SU-DHL-6 (cell line): ENCODE results near the gene PARD6G.

Experiments used
- H2AFZ ChIP-seq: fragments of 200-600 bp; sonication (generic); 2 replicates; pipeline ENCODE4 v1.6.1; 2014; ENCODE audit warnings: low read depth, mild to moderate bottlenecking, moderate library complexity, mixed read lengths, antibody characterized with exemption, low read length; ENCODE audit not compliant: severe bottlenecking
- H3F3A ChIP-seq: fragments of 200-600 bp; shearing (Covaris generic); 2 replicates; pipeline ENCODE4 v1.6.0; 2016; ENCODE audit warnings: antibody characterized with exemption, mild to moderate bottlenecking; ENCODE audit not compliant: insufficient read depth
- H3K27ac ChIP-seq: fragments of 200-600 bp; sonication (generic); 2 replicates; pipeline ENCODE4 v1.5.1; 2016; ENCODE audit warnings: low read depth, mild to moderate bottlenecking, low read length, moderate library complexity, mixed read lengths
- H3K27me3 ChIP-seq: fragments of 200-600 bp; sonication (generic), shearing (Covaris generic); 2 replicates; pipeline ENCODE4 v1.6.0; 2014; ENCODE audit warnings: mild to moderate bottlenecking, low read length
- H3K36me3 ChIP-seq: fragments of 200-600 bp; sonication (generic); 2 replicates; pipeline ENCODE4 v1.6.1; 2014; ENCODE audit warnings: mild to moderate bottlenecking, low read length, mixed read lengths
- H3K4me2 ChIP-seq: fragments of 300-600, 200-600 bp; shearing (Covaris generic), sonication (generic); 2 replicates; pipeline ENCODE4 v1.6.0; 2014; ENCODE audit warnings: low read length, low read depth, mild to moderate bottlenecking; ENCODE audit not compliant: poor library complexity, severe bottlenecking
- H3K4me3 ChIP-seq: fragments of 200-600 bp; sonication (generic); 2 replicates; pipeline ENCODE4 v1.5.1; 2014; ENCODE audit warnings: antibody characterized with exemption, low read length, mild to moderate bottlenecking, mixed read lengths; ENCODE audit not compliant: insufficient read depth, poor library complexity, severe bottlenecking
- H3K79me2 ChIP-seq: fragments of 200-600 bp; sonication (generic); 2 replicates; pipeline ENCODE4 v1.6.1; 2014; ENCODE audit warnings: mild to moderate bottlenecking, low read length, moderate library complexity; ENCODE audit not compliant: insufficient read depth
- H3K9ac ChIP-seq: fragments of 200-600 bp; sonication (generic); 2 replicates; pipeline ENCODE4 v1.7.0; 2014; ENCODE audit warnings: mild to moderate bottlenecking, low read length
- H3K9me2 ChIP-seq: fragments of 200-600 bp; sonication (generic); replicated peaks from 2 replicates; pipeline ENCODE4 v1.6.1; 2014; ENCODE audit warnings: low read length; ENCODE audit not compliant: insufficient read depth
- H3K9me3 ChIP-seq: fragments of 200-600 bp; sonication (generic); 2 replicates; pipeline ENCODE4 v1.6.1; 2014; ENCODE audit warnings: low read length, mixed read lengths; ENCODE audit not compliant: insufficient read depth
- H4K20me1 ChIP-seq: fragments of 200-600 bp; sonication (generic); 2 replicates; pipeline ENCODE4 v1.6.1; 2014; ENCODE audit warnings: low read depth, mild to moderate bottlenecking, antibody characterized with exemption, low read length, moderate library complexity, mixed read lengths
- EZH2phosphoT487 ChIP-seq: fragments of 200-600 bp; sonication (generic), shearing (Covaris generic); conservative IDR thresholded peaks from 2 replicates; pipeline ENCODE4 v1.6.1; 2018; ENCODE audit warnings: mild to moderate bottlenecking, antibody characterized with exemption, low read length, moderate library complexity, mixed read lengths
- TF ChIP-seq, protein P1 (sequence below): fragments of 200-600 bp; sonication (generic); IDR thresholded peaks from one replicate; pipeline ENCODE4 v1.5.1; 2017; ENCODE audit warnings: antibody characterized with exemption, mild to moderate bottlenecking, low read length, moderate library complexity; ENCODE audit not compliant: insufficient read depth, poor library complexity, severe bottlenecking

The PARD6G gene

DNA sequence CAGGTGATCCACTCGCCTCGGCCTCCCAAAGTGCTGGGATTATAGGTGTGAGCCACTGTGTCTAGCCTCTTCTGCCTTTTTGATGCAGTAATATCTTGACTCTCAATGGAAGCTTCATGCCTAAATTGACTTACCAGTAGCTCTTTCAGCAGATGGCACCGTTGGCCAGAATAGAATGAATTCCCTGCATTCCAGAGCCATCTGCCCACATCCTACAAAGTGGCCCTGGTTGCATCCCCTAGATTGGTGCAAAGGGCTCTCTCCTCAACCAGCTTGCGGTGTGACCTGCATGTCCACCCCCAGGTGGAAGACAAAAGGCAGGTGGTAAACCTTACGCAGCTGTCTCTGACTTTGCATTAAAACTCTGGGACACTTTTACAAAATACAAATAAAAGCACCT is 4.4 kb upstream of the PARD6G start:
- H3K36me3 ChIP-seq = no peaks in the 10 kb centered on the region
- no peak overlapping the region for H3K27ac ChIP-seq
- H3K9ac ChIP-seq = no peak overlapping the region
- no peaks in the 10 kb centered on the region for H3K9me2 ChIP-seq
- H2AFZ ChIP-seq = no peak overlapping the region
- no peaks in the 10 kb centered on the region for H3K27me3 ChIP-seq
- H3K79me2 ChIP-seq = no peaks in the 10 kb centered on the region
- no peaks in the 10 kb centered on the region for H3K9me3 ChIP-seq
- H3F3A ChIP-seq = no peaks in the 10 kb centered on the region
- no peak overlapping the region for H3K4me3 ChIP-seq
- TF ChIP-seq, protein P1, sequence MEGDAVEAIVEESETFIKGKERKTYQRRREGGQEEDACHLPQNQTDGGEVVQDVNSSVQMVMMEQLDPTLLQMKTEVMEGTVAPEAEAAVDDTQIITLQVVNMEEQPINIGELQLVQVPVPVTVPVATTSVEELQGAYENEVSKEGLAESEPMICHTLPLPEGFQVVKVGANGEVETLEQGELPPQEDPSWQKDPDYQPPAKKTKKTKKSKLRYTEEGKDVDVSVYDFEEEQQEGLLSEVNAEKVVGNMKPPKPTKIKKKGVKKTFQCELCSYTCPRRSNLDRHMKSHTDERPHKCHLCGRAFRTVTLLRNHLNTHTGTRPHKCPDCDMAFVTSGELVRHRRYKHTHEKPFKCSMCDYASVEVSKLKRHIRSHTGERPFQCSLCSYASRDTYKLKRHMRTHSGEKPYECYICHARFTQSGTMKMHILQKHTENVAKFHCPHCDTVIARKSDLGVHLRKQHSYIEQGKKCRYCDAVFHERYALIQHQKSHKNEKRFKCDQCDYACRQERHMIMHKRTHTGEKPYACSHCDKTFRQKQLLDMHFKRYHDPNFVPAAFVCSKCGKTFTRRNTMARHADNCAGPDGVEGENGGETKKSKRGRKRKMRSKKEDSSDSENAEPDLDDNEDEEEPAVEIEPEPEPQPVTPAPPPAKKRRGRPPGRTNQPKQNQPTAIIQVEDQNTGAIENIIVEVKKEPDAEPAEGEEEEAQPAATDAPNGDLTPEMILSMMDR = no peak
- no peak for TF ChIP-seq EZH2phosphoT487
- no peak overlapping the region for H3K4me2 ChIP-seq
- no peaks in the 10 kb centered on the region for H4K20me1 ChIP-seq

DNA sequence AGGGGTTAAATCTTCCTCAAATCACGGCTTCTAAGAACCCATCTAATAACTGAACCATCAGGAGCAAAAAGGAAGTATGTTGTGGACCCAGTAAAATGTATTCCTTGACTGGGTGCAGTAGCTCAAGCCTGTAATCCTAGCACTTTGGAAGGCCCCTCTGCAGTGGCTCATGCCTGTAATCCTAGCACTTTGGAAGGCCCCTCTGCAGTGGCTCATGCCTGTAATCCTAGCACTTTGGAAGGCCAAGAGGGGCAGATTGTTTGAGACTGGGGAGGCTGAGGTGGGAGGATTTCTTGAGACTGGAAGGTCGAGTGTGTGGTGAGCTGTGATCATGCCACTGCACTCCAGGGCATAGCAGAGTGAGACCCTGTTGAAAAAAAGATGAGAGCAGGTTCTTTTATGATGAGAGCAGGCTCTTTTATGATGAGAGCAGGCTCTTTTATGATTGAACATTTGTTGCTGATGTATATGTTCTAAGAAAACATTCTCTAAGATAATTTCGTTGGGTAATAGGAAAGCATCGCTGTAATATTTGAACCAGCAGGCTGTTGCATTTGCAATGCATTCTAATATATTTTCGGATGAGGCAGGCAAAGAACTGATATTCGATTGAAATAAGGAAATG is 3.5 kb upstream of the PARD6G start:
- Histone ChIP-seq H3F3A (no peaks in the 10 kb centered on the region), H3K27ac (no peak overlapping the region), H3K79me2 (no peaks in the 10 kb centered on the region), H3K9me3 (no peaks in the 10 kb centered on the region), H3K4me2 (no peak overlapping the region), H3K27me3 (no peaks in the 10 kb centered on the region), H2AFZ (no peak overlapping the region), H3K4me3 (no peak overlapping the region), H4K20me1 (no peaks in the 10 kb centered on the region), H3K36me3 (no peaks in the 10 kb centered on the region), H3K9ac (no peak overlapping the region), H3K9me2 (no peaks in the 10 kb centered on the region)
- TF ChIP-seq, protein P1 = no peak
- TF ChIP-seq EZH2phosphoT487 = no peak

DNA sequence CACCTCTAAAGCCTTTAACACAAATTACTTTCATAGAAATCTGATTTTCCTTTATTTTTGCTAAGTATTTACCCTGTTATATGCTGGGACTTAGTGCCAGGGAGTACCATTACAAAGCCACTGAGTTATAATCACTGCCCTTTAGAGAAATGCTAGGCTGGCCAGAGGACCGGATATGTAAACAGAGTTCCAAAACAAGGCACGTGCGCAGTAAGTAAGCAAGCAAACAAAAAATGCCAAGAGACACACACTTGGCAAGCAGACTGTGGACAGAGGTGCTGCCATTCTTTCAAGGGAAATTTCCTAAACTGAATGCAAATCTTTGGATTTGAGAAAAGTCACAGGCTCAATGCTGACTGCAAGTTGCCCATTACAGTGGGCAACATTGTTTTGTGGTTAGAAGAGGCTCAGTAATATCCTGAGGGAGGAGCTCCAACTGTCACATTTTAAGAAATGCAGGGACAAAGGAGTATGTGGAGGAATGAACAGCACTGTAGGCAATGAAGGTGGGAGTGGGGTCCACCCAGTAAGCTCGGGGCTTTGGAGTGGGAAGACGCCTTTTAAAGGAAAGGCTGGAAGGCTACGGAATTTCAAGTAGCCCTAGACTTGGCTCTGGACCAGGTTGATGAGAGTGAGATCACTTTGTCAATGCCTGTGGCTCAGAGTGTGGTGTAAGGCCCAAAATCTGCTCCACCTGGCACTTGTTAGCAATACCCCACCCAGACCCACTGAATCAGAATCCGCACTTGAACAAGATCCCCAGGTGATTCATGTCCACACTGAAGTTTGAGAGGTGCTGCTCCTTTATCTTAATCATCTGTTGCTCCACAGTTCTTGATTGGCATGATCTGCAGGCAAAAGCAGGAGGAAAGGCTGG is 2.1 kb upstream of the PARD6G start:
- no peak overlapping the region for H3K27ac ChIP-seq
- no peaks in the 10 kb centered on the region for H4K20me1 ChIP-seq
- H3K79me2 ChIP-seq = no peaks in the 10 kb centered on the region
- no peak overlapping the region for H3K4me3 ChIP-seq
- no peak overlapping the region for H2AFZ ChIP-seq
- no peak overlapping the region for H3K9ac ChIP-seq
- no peaks in the 10 kb centered on the region for H3K27me3 ChIP-seq
- no peak overlapping the region for H3K4me2 ChIP-seq
- H3K9me2 ChIP-seq = no peaks in the 10 kb centered on the region
- H3F3A ChIP-seq = no peaks in the 10 kb centered on the region
- H3K36me3 ChIP-seq = no peaks in the 10 kb centered on the region
- no peaks in the 10 kb centered on the region for H3K9me3 ChIP-seq
- TF ChIP-seq EZH2phosphoT487 = no peak
- TF ChIP-seq, protein P1 = no peak
